ENCODE measurements around the gene ARHGAP42.

The ARHGAP42 gene

DNA sequence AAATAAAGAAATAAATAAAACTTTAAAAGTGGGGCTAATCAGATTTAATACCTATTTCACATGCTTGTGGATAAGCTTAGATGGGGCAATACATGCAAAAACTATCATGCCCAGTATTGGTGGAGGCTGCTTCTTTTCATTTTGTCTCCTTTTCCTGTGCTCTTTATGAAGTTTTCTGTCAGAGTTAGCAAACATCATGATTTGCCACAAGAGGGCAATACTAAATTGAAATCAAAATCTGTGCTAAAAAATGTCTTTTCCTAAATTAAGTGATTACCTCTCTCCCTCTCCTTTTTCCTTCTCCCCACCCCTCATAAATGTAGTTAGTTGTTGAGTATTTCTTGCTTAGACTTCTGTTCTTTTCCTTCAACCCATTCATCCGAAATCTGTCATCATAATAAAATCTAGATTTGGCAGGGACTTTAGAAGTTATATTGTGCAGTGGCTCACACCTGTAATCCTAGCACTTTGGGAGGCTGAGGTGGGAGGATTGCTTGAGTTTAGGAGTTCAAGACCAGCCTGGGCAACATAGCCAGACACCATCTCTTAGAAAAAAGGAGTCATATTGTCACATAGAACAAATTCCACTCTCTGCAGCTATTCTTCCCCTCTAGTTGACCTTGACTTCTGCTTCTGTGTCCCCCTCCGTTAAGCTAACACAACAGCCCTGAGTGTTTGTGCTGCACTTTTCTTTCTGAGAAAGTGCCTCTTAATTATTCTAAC is 4.7 kb upstream of the ARHGAP42 start:
- no peak for DNase-seq

DNA sequence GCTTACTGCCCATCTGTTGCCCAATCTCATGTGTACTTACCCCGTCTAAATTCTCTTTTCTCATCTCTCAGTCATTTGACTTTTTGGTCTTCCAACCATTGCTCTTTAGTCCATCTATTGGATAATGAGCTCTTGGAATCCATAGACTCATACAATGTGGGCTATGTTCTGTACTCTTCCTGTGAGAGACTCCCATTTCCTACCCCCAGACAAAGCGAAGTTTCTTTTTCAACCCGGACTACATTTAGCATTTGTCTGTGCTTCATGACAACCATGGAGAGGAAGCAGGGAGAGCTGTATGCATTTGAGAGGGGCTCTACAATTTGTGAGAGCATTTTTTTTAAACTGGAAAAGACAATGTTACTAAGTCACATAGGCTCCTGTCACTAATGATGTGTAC is 4.0 kb upstream of the ARHGAP42 start:
- DNase-seq: no peak

DNA sequence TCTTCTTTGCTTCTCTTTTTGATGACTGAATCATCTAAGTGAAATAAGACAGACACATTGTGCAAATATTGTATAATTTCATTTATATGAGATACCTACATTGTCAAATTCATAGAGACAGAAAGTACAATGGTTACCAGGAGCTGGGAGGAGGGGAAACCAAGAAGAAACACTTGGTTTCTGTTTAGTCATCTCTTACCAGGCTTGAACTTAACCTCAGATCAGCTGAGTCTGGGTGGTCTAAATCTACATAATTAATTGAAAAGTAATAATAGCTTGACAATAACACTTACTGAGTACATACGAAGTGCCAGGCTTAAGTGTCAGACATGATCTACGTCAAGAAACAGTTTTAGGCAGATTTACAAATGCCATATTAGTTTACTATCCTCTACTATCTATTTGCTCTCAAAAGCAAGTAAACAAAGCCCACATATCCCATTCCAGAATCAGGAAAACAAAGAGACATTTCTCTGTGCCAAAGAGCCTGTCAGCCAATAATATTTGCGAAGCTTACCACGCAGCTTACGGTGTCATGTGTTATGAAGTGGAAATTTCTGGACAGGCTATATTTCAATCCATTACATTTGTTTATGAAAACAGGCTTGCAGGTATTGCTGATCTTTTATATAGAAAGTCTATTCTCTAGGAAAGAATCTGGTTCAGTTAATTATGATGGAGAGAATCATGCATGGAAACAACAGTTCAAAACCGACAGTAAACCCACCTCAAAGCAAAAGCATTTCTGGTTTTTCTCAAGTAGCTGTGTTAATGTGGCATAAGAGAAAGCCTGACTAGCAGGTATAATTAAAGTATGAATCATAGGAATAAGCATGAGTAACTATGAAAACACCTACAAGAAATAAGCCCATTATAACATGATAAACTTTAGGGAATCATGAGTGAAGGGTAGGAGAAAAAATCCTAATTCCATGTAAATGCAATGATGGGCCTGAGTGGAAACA is 2.7 kb upstream of the ARHGAP42 start:
- DNase-seq: no peak

DNA sequence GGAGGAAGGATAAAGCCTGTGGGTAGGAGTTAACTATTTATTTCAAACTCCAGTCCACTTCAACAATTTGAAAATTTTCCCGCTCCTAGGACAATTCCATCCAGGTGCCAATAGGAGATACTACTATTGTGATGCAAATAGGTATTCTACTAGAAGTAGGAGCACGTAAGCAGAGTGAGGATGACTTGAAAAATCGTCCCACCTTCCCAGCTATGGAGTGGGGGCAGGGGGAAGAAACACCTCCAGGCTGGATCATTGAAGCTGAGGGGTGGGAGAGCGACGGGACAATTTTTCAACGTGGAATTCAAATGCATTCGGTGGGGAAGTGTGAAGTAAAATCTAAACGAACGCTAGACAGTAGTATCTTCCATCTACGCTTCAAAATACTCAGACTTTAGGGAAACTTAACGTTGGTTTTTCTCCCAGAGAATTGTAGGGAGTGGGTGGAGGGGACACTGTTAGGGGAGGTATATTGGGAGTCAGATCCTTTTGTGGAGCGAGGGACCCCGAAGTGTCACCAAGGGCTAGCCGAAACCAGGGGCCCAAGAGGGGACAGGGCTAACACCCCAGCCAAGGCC is 523 bp upstream of the ARHGAP42 start:
- DNase-seq: no peak

DNA sequence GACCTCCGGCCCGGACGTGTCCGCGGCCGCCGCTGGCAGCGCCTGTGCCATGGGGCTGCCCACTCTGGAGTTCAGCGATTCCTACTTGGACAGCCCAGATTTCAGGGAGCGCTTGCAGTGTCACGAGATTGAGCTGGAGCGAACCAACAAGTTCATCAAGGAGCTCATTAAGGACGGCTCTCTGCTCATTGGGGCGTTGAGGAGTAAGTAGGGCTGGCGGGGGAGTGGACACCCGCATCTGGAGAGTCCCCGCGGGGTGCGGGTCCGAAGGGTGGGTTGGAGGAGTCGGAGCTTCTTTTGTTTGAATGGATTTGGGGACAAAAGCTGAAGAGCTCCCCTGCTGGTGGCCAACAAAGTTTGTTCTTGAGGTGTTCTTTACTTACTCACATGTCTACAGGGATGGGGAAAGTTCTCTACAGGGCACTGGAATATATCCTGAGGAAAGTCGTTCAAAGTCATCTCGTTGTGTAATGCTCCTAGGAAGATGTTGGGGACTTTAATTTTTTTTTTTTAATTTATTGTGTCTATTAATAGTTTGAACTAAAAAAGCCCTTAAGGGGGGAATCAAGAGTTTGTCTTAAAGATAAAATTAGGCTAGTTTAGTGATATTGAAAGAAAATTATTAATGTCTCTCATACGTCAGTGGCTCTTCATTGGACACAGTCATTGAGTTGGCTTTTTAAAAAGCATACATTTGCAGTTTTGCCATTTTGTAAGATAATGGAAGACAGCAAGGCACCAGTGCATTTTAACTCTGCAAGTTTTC is 725 bp downstream of the ARHGAP42 start:
- DNase-seq: no peak

DNA sequence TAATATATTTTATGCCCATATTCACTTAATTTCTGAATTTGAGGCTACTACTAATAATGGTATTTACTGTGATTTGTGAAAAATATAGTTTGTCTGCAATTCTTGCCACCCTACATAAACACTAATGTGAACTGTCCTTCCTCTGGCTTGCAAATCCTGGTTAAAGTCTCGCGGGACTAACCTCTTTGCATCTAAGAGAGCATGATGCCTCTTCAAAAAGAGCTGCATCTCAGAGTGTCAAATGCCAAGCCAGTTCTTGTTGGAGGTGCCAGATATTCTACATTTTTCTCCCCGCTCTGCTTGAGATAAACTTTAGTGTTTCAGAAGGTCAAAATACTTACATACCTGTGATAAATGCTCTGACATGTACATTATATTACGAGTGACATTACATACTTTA is 2.1 kb downstream of the ARHGAP42 start:
- no peak for DNase-seq

DNA sequence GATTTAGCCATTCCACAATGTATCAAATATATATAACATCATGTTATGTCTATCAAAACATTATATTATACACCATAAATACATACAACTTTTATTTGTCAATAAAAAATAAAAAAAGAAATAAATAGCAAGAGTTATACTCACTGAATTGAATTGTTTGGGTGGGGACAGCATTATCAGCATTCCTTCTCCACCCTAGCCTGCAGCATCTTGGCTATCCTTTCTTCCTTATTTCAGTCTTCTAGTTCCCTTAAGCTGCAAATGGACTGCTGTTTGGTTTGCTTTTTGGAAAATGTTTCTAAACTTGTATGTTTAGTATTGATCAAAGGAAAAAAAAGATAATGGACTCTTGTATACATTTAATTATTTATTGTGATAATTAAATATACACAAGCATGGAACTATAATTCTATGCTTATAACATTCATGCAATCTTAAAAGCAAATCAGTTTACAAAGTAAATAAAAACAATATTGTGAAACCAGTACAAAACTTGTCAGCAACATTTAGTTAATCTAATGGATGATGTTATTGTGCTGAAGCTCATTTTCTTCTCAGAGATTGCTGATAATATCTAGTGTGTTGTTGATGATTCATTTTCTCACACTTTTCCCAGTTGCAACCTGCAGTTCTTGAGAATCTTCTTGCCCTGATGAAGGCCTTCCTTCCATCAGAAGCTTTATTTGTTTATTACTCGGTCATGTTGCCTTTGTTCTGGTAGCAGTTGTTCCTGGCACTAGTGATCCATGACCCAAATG is 5.0 kb downstream of the ARHGAP42 start:
- DNase-seq: no peak

DNA sequence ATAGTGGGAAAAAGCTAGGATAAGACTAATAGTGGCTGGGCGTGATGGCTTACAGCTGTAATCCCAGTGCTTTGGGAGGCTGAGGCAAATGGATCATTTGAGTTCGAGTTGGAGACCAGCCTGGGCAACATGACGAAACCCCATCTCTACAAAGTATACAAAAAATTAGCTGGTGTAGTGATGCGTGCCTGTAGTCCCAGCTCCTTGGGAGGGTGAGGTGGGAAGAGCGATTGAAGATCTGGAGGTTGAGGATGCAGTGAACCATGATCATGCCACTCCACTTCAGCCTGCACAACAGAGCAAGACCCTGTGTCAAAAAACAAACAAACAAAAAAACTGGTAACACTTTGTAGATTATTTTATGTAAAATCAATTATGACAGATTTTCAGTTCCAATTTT is 8.8 kb downstream of the ARHGAP42 start:
- DNase-seq: no peak

DNA sequence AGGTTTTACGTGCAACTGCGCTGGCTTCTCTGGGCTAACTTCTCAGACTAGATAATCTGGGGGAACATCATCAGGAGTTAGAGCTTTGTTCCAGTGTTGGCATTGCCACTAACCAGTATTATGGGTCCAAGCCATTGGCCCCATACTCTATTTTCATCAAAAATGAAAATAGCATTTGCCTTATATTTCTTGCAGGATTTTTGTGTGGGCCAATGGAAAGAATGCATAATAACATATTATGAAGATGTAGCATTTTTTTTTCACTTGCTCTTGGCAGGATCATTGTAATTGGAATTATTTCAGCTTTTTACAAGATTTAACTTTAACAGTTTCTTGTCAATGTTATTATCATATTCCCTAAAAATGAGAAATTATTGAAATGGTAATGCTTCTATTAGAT is 16.1 kb downstream of the ARHGAP42 start:
- DNase-seq: no peak

DNA sequence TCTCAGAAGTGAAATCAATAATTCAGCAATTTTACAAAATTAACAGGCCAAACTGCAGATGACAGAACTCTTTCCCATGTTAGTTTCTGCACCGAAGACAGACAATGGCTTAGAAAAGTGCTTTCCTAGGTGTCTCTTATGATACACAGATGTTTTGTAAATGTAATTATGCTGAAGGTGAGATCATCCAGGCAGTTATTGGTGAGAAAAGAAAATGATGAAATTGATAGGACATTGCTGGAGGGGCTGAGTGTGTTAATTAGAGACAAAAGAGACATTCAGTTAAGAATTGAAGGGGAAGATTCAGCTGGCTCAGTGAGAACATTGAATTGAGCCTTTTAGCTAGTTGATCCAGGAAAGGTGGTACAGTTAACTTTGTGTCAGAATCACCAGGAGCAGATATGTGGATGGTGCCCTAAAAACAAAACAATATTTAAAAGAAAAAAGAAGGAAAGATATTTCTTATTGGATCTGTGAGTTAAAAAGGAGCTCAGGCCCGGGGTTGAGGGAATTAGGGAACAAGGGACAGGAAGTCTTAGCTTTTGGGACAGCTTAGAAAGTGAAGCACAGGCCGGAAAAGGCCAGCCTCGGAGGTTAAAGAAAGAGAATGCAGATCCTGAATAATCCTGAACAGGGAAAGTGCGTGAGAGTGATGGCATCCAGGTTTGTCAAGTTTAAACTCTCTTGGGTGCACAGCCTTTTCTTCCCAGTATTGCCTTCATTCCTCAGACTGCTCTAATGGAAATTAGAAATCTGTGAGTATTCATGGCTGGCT is 16.9 kb downstream of the ARHGAP42 start:
- no peak for DNase-seq

DNA sequence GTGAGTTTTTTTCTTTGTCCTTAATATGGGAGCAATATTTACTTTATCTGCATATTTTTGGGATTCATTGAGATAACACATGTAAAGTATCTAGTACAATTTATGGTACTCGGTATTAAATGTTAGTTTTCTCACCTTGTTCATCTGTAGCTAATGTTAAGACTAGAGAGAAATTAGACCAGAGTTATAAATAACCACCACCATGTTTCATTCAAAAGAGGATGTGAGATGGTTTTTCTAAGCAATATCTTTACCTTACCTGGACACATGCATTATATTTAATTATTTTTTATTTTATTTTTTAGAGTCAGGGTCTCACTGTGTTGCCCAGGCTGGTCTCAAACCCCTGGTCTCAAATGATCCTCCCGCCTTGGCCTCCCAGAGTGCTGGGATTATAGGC is 18.4 kb downstream of the ARHGAP42 start:
- no peak for DNase-seq

DNA sequence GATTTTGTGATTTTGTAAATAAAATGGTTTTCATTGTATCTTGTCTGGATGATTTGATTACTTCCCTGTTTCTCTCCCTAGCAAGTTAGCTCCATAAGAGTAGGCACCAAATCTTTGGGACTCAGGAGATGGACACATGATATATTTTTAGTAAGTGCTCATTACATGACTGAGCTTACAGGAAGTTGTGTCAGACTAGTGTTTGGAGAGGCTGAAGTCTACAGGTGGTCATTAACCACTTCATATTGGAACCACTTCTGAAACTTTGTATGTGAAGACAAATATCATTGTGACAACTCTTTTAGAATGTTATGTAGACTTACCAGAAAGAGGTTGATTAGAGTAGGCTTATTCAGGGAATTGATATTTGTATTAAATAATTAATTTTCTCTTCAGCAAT is 19.1 kb downstream of the ARHGAP42 start:
- no peak for DNase-seq

DNA sequence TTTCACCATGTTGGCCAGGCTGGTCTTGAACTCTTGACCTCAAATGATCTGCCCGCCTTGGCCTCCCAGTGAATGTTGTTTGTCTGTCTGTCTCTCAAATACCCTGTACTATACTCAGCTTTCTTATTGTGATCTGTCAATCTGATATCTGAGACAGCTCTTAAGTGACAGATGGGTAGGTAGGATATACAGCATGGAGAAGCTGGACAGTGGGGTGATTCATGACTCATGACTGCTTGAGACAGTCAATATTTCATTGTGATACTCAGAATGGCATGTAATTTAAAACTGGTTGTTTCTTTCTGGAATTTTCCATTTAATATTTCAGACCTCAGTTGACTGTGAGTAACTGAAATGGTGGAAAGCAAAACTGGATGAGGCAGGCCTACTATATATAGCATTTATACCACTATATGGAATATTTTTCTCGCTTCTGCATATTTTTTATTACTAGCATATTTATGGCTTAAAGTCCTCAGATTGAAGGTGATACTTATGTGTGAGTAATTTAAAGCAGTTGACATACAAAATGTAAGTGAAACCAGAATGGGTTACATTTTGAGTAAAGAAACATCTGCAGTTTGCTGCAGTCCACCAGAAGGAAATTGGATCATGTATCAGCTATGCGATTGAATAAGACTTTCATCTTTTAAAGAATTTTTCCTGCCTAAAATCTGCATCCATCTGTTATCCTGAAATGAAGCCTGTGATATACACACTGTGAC is 22.3 kb downstream of the ARHGAP42 start:
- DNase-seq: no peak

DNA sequence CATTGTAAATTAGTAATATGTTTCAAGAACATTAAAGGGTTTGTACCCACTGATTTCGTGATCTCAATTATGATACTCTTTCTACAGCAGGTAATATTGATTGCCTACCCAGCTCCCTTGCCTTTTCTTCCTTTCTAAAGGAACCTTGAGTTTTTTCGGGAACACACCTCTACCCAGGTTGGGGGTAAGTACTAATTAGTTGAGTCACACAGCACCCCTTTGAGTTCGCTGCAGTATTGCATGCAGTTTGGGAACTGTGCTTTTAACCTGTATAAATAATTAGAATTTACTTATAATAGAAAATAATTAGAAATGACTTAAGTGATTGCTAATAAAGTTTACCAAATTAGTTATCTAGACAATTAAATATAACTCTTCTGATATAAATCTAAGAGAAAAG is 24.9 kb downstream of the ARHGAP42 start:
- DNase-seq: no peak

DNA sequence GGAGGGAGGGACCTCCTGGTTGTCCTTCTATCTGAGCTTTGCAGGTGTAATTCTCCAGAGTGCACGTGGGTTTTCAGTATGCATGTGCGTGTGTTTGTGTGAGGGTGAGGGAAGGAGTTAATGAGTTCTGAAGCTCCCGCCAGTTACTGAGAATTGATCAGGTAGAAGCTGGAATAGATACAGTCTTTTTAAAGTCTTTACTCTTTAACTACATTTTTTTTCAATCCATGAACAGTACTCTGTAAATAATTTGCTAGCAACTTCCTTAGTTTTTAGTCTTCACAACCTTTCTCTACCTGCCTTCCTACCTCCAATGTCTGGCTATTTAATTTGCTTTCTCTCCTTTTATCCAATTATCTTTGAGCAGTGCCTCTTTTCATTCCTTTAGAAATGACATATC is 25.5 kb downstream of the ARHGAP42 start:
- DNase-seq: no peak

DNA sequence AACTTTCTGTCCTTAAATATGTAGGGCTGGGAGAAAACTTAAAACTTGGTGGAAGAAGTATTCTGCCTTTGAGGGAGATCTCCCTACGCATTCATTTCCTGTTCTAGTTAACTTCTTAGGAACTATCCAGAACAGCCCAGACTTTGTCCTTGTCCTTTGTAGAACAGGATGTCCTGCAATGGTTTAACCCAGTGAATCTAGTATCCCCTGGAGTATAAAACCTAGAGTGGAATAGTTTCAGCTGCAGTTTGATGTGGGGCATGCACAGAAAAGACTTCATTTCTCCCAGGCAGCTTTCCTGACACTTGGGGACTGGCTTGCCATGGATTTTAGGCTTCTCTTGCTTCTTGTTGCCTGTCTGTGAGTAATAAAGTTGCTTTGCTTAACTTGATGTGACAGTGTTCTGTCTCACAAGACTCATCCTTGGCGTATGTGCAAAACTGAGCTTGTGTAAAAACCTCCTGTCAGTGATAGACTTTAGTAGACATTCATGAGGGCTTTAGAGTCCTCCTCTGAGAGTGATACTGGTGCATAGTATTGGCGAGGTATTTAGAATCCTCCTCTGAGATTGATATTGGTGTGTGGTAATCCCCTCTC is 28.2 kb downstream of the ARHGAP42 start:
- no peak for DNase-seq

DNA sequence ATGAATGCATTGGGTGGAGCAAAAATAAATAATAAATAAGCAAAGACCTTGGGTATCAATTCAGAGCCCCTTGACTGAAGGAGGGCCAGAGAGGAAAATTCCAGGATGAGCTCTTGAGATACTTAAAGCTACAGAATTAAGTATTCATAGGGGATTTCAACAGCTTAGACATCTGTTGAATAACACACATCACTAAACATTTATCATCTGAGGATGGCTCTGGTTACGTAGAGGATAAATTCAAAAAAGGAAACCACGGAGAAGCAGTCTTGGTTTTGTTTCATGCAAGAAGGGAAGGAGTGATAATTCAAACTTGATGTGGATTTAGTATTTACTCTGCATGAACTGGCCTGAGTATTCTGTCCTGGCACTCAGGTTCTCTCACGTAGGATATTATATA is 29.8 kb downstream of the ARHGAP42 start:
- DNase-seq: no peak

DNA sequence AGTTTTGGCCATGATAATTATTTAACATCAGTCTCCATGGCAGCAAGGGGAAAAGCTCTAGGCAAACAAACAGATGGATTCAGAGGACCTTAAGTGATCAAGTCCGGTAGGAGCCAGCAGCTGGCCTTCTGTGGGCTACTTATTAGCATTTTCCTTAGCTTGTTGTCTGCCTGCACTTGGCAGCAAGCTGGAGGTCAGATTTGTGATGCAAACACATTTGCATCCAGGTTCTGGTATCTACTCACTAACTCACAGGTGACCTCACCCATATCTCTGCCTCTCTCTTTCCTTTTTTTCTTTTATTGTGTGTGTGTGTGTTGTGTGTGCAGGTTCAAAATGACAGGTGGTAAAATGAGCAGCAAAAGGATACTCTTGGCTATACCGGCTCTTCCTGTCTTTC is 32.3 kb downstream of the ARHGAP42 start:
- no peak for DNase-seq

DNA sequence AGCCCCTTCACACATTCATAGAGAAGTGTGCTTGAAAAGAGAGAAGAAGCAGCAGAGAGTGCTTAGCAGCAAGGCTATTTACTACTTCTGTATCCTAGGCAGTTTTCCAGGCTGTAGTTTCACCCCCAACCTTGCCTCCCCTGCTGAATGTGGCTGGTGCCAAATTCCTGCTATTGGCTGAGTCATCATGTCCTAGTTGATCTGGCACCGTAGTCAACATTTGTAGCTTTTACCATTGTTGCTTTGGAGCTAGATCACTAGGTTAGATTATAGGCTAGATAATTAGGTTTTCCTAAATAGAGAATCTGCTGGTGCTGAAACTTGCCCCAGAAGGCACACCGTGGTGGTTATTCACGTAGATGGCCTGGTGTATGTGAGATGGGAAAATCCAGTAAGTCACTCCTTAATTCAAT is 32.7 kb downstream of the ARHGAP42 start:
- DNase-seq: no peak

DNA sequence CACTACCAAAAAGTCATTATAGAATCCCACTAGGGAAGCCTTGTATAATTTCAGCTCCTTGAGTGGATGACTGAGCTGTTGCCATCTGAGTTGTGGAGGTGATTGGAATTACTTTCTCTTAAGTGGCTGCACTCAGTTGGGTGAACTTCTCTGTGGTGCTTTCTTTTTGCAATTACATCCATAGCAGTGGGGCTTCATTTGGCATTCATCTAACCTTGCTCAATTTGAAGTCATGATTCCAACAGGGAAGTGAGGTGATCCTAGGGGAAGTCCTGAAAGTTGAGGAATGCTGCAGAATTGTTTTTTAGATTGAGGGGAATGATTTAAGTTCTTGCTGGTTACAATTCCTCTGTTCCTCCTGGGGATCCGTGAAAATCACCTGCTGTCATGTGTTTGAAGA is 39.6 kb downstream of the ARHGAP42 start:
- no peak for DNase-seq
